Endothelial cell of hepatic sinusoid (primary cell): Measurements from ENCODE around the gene PRSS27.
"Not testable (repeated sequence)": the region's sequence is repeated elsewhere in the genome, so short reads cannot be mapped to it uniquely, and the experiment has no call there.

Source experiments
- in situ Hi-C: cut with HindIII; loops from 2 replicates; pipeline ENCODE4 v1.10.0; 2017; ENCODE audit warnings: low sequenced_read_pairs

PRSS27 gene

DNA sequence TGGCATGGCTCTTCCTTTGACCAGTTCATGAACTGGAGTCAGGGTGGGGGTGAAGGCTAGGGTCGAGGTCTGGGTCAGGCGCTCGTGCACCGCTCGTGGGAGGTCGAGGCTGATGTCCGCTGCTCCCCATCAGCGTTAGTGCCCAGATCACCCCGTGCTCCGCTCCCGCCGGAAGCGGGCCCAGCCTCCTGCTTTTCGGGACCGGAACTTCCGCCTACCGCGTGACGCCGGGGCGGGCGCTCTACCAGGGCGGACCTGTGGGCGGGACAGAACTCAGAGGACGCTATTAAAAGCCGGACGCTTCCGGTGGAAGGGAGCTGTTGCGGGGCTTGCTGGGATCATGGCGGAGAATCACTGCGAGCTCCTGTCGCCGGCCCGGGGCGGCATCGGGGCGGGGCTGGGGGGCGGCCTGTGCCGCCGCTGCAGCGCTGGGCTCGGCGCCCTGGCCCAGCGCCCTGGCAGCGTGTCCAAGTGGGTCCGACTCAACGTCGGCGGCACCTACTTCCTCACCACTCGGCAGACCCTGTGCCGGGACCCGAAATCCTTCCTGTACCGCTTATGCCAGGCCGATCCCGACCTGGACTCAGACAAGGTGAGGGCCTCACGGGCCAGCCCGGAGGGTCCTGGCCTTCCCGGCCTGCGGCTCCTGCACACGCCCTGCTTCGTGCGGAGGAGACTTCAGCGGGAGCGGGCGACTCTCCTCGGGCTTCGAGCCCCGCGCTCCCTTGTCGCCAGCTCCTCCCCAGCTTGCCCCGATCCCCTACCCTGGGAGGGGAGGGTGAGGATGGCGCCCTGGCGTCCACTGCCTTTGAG lies 37.6 kb downstream of the PRSS27 start, which contains the start of gene KCTD5:
TSS of gene KCTD5 (plus strand) at position 315 of the 813 bp plus-strand sequence. CDS start at position 341, 26 bp downstream.
- in situ Hi-C loops, result loop anchor here (25.0 kb wide), 1 partner anchor 420 kb away; the partner anchor contains the start of genes ECI1 and RNPS1

DNA sequence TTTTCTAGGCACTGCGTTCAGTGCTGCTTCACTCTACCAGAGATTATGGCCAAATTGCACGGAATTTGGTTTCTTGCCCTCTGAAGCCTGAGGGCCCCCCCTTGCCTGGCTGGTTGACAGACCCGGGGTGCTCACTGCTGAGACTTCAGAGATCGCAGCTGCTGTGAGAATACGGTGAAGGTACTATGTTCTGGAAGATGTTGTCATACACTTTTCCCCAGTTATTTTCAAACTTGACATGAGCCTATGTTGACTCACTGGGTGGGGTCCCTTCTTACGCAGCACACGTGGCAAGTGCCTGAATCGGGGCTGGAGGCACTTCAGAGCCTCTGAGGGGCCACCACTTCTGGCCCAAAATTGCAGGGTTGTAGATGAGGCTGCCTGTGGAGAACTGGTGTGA lies 39.7 kb downstream of the PRSS27 start:
- in situ Hi-C loops, result loop anchor here (25.0 kb wide), 1 partner anchor 418 kb away; the partner anchor contains the start of genes ECI1 and RNPS1

DNA sequence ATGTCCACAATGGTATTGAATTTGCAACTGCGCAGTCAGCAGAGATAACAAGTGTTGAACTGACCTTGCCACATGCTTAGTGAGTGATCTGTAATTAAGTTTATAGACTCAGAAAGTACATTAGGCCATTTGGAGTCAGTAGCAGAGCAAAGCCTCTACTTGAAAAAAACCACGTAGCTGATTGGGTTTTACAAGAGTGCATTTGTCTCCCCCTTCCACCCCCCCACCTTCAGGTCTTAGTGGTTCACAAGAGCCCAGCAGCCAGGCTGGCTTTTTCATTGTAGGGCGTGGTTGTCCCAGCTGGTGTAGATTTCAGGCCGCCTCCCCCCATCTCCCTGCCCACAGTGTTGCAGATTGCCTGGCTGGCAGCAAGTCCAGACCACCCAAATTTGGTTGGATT lies 40.1 kb downstream of the PRSS27 start:
- in situ Hi-C loops, result loop anchor here (25.0 kb wide), 1 partner anchor 418 kb away; the partner anchor contains the start of genes ECI1 and RNPS1

DNA sequence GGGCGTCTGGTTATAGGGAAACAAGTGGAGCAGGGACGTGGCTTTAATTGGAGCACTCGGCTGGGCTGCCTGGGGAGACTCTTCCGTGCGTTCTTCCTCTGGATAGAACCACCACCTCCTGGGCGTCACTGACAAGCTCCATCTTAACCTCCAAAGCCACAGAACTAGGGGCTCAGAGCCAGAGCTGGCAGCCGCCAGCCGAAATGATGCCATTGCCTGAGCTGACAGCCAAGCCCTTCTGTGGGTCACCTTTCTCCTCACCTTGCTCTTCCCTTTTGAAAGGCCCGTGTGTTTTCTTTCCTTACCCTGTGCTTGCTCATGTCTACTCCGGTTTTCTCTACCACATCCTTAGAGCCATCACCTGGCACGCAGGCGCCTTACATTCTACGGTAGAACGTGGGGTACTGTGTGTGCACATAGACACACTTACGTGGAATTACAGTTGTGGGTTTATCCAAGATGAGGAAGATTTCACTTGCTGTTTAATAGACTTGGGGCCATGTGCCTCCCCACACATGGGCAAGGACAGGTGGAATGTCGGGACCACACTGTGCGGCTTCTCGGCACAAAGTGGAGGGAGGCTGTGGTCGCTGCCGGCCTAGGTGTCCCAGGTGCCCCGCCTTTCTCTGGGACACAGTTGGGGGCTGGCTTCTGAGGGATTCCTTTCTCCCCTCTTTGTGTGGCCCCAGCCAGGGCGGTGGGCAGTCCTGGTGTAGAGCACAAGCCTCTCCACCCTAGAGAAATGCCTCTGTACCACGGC lies 41.6 kb downstream of the PRSS27 start:
- in situ Hi-C loops, result loop anchor here (25.0 kb wide), 1 partner anchor 416 kb away; the partner anchor contains the start of genes ECI1 and RNPS1

DNA sequence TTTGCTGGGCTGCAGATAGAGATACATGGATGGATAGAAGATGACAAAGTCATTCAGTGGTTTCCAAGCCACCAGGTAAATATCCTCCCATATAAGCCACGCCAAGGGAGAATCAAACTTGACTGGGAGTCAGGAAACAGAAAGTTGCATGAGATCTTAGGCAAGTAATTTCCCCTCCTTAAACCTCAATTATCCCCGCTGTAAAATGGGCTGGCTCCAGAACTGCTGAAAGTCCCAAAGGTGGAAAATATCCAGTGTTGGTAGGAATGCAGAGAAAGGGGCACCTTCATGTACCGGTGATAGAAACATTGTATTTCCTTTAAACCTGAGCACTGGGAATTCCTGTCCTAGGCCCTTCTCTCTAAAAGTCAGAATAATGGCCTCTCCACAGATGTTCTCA lies 43.1 kb downstream of the PRSS27 start:
- in situ Hi-C loops, result loop anchor here (25.0 kb wide), 1 partner anchor 415 kb away; the partner anchor contains the start of genes ECI1 and RNPS1

DNA sequence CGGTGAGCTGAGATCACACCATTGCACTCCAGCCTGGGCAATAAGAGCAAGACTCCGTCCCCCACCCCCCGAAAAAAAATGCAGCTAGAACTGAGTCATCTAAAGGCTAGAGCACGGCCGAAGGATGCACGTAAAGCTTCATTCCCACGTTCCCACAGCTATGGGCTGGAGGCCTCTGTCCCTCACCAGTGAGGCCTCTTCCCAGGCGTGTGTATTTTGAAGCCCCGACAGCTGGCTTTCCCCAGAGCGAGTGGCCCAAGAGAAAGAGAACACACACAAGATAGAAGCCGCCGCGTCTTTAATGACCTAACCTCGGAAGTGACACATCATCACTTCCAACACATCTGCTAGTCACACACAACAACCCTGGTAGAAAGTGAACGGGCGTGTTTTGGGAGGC lies 44.3 kb downstream of the PRSS27 start:
- in situ Hi-C loops, result loop anchor here (25.0 kb wide), 1 partner anchor 413 kb away; the partner anchor contains the start of genes ECI1 and RNPS1

DNA sequence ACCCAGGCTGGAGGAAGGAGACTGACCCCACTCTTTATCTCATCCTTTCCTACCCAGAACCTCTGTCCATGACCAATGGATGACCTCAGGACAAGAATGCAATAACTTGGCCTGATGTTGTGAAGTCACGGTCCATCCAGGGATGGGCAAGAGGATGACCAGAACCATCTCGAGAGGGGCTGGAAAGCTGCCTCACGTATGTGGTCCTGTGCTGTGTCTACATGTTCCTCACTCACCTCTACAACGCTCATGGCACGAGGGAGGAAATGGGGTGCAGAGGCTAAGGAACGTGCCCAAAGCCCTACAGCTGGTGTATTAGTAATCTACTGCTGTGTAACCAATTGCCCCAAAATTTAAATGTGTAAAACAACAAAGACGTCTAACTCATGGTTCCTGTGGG lies 45.0 kb downstream of the PRSS27 start:
- in situ Hi-C loops, result loop anchor here (25.0 kb wide), 1 partner anchor 413 kb away; the partner anchor contains the start of genes ECI1 and RNPS1

DNA sequence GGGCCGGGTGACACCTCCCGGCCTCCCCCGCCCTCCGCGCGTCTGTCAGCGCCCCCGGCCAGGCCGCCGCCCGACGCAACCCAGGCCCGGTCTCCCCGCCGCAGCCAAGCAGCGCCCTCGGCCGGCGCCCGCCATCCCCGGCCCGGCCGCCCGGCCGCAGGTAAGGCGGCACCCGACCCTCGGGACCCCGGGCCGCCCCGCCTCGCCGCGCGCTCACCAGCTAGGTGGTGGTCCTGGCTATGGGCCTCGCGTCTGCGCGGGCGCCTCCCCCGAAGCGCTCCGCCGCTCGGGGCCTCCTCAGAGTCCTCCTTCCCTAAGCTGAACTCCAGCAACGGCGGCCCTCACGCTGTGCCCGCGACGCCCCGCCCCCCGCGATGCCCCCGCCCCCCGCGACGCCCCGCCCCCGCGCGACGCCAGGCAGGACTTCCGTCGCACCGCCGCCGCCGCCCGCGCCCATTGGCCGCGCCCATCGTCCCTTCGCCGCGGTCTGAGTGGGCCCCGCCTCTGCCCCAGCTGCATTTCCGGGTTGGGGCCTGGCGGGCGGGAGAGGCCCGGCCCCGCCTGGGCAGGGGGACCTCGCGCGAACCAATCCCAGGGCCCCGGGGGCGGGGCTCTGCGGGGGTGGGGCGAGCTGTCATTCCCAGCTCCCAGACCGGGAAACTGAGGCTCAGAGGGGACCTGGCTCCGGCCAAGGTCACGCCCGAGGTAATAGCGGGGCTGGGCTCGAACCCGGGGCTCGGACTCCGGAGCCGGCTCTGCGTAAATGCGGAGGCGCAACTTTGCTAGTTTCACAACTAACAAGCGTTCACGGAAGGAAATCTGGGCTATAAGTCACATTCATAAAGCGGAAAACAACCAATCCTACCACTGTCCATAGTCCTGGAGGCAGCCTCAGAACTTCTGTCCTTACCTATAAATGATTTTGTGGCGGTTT lies 46.7 kb downstream of the PRSS27 start:
- in situ Hi-C loops, result no loop called here

DNA sequence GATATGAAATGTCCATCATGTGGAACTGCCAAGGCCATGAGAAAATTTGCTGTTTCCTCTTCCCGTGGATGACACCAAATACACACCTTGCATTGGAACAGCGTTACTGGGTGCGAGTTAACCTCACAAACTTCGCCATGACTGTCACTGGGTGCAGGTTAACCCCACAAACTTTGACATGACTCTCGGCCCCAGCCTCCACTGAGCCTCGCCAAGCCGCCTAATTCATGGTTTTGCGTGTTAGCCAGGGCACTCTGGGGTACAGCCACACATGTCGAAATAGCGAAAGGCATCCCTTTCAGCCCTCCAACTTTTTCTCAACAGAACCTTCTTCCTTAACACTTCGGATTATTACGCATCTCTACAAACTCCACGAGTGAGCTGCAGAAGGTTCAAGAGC lies 48.3 kb downstream of the PRSS27 start:
- in situ Hi-C loops, result no loop called here

DNA sequence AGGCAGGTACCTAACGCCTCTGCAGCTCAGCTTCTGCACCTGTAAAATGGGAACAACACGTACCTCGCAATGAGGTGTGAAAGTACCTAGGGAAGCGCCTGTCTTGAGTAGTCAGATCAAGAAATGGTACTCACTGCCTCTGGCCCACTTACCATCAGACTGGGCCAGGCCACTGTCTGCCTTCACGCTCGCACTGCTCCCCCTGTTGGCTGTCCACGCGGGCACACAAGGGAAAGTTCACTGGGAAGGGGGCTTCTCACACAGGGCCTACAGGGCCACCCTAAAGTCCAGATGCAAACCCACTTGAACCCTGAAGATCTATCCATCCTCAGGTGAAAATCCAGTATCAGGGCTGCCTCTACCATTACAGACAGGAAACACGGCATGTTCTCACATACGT lies 48.8 kb downstream of the PRSS27 start:
- in situ Hi-C loops, result not testable (repeated sequence)

DNA sequence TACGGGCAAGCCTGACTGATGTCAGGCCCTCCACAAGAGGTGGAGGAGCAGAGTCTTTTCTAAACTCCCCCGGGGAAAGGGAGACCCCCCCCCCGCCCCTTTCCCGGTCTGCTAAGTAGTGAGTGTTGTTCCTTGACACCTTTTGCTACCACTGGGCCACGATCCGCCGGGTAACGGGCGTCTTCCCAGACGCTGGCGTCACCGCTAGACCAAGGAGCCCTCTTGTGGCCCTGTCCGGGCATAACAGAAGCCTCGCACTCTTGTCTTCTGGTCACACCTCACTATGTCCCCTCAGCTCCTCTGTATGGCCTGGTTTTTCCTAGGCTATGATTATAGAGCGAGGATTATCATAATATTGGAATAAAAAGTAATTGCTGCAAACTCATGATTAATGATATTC lies 50.0 kb downstream of the PRSS27 start:
- in situ Hi-C loops, result not testable (repeated sequence)

DNA sequence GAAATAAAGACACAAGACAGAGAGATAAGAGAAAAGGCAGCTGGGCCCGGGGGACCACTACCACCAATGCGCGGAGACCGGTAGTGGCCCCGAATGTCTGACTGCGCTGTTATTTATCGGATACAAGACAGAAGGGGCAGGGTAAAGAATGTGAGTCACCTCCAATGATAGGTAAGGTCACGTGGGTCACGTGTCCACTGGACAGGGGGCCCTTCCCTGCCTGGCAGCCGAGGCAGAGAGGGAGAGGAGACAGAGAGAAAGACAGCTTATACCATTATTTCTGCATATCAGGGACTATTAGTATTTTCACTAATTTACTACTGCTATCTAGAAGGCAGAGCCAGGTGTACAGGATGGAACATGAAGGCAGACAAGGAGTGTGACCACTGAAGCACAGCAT lies 50.4 kb downstream of the PRSS27 start:
- in situ Hi-C loops, result not testable (repeated sequence)

DNA sequence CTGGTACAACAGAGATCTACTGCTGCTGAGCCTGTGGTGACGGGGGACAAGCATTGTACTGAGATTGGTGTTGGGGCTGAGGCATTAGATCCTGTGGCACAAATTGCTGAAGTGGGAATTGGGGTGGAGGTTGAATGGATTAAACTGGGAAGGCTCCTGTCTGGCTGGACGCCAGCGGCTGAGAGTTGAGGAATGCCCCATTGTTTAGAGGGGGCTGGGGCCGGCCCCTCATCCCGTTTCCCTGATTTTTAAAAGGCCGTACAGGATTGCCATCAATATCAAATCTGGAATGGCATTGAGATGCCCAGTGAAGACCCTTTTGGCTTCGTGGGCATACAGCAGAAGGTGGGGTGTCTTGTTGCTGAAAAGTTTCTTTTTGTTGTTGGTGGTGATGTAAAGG lies 53.4 kb downstream of the PRSS27 start:
- in situ Hi-C loops, result not testable (repeated sequence)

DNA sequence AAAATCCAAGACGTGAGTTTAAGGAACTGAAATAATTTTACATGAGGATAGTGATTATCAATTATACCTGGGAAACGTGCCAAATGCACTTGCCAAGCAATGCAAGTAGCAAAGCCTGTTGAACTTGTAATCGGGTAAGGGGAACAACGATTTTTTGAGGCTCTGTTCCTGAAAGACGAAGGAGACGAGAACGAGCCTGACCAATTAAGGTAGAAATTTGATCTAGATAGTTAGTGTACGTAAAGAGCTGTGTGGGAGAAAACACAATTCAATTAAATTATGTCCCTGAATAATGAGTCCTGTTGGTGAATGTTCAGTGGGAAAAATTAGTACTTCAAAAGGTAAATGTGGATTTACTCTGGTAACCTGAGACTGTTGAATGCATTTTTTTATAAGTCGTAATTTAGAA lies 55.4 kb downstream of the PRSS27 start:
- in situ Hi-C loops, result no loop called here

DNA sequence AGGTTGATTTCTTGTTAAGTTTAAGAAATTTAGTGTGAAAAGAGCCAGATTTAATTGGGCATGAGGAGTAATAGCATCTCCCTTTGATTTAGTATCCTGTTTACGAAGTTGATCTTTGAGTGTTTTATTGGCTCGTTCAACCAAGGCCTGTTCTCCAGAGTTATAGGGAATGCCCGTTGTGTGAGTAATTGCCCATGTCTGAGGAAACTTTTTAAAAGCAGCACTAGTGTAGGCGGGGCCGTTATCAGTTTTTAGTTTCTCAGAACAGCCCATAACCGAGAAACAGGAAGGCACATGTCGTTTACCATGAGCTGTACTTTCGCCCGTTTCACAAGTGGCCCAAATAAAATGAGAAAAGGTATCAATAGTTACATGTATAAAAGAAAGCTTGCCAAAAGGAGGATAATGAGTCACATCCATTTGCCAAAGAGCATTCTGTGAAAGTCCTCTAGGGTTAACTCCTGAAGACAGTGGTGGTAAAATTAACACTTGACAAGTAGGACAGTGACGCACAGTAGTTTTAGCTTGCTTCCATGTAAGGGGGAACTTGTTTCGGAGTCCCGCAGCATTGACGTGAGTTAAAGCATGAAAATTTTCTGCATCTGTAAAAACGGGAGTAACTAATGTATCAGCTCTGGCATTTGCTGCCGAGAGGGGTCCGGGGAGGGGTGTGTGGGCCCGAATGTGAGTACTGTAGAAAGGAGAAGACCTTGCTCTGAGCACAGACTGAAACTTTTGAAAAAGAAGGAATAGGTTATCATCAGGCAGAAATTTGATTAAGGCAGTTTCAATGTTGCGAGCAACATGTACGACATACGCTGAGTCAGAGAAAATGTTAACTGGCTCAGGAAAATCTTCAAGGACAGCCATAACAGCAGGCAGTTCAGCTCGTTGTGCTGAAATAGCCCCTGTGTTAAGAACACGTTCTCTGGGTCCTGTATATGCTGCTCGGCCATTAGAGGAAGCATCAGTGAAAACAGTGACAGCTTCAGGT lies 56.2 kb downstream of the PRSS27 start:
- in situ Hi-C loops, result no loop called here
